ENCODE data around the gene CENATAC.
A peak's percentile ranks its signal among the peaks of the same experiment; 100 is the strongest.
"Not testable (repeated sequence)": the region's sequence is repeated elsewhere in the genome, so short reads cannot be mapped to it uniquely, and the experiment has no call there.

Gene CENATAC

GRCh38 chr11:119056421-119056999 is 58.6 kb downstream of the CENATAC start:
- no peak for TF ChIP-seq YY1 (IDR thresholded peaks at IDR 0.05; ENCODE audit: insufficient read depth, insufficient read length)
- no peak for TF ChIP-seq SUZ12 (IDR thresholded peaks at IDR 0.05; ENCODE audit: extremely low read depth, insufficient read depth, insufficient read length)
- TF ChIP-seq ZNF274 (IDR thresholded peaks at IDR 0.05; ENCODE audit: low read depth, low read length): no peak

GRCh38 chr11:119057000-119057769 is 59.2 kb downstream of the CENATAC start, which contains the start of gene HYOU1:
Gene HYOU1 (minus strand): TSS chr11:119057205. CDS start chr11:119056160, 1,045 bp downstream.
- peak; percentile 95 for DNase-seq (ENCODE audit: low read depth, low spot score)
- peak within 1 kb of the TSS; percentile 83 for H3K9ac ChIP-seq (ENCODE audit: insufficient read length, low read depth)
- H3K4me3 ChIP-seq (ENCODE audit: insufficient read length, low read depth): peak within 1 kb of the TSS; percentile 83
- peaks cover 39% of the 10 kb centered on the region for H3K36me3 ChIP-seq (ENCODE audit: insufficient read depth, insufficient read length, low read length)
- H3K27me3 ChIP-seq (ENCODE audit: insufficient read depth, insufficient read length): no peaks in the 10 kb centered on the region
- TF ChIP-seq SUZ12 (IDR thresholded peaks at IDR 0.05; ENCODE audit: extremely low read depth, insufficient read depth, insufficient read length) (no peak), ZNF274 (IDR thresholded peaks at IDR 0.05; ENCODE audit: low read depth, low read length) (no peak), YY1 (IDR thresholded peaks at IDR 0.05; ENCODE audit: insufficient read depth, insufficient read length) (no peak)
- no peaks in the 10 kb centered on the region for H3K9me3 ChIP-seq (ENCODE audit: insufficient read depth, low read length)
- peaks cover 6% of the 10 kb centered on the region for H3K4me1 ChIP-seq (ENCODE audit: insufficient read depth, insufficient read length)

More at GRCh38 chr11:119056421-119056999, 58.6 kb downstream of the CENATAC start:
- Histone ChIP-seq H3K9ac (ENCODE audit: insufficient read length, low read depth) (peak overlapping the region; percentile 83), H3K4me1 (ENCODE audit: insufficient read depth, insufficient read length) (peaks cover 6% of the 10 kb centered on the region), H3K36me3 (ENCODE audit: insufficient read depth, insufficient read length, low read length) (peaks cover 45% of the 10 kb centered on the region), H3K27me3 (ENCODE audit: insufficient read depth, insufficient read length) (no peaks in the 10 kb centered on the region), H3K4me3 (ENCODE audit: insufficient read length, low read depth) (peak overlapping the region; percentile 83), H3K9me3 (ENCODE audit: insufficient read depth, low read length) (no peaks in the 10 kb centered on the region)
- no peak for DNase-seq (ENCODE audit: low read depth, low spot score)

DNA sequence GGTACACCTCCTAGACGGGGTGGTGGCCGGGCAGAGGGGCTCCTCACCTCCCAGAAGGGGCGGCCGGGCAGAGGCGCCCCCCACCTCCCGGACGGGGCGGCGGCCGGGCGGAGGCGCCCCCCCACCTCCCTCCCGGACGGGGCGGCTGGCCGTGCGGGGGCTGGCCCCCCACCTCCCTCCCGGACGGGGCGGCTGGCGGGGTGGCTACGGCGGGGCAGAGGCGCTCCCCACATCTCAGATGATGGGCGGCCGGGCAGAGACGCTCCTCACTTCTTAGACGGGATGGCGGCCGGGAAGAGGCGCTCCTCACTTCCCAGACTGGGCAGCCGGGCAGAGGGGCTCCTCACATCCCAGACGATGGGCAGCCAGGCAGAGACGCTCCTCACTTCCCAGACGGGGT is 61.2 kb downstream of the CENATAC start:
- not testable (repeated sequence) for H3K4me3 ChIP-seq (ENCODE audit: insufficient read length, low read depth); H3K4me1 ChIP-seq (ENCODE audit: insufficient read depth, insufficient read length); DNase-seq (ENCODE audit: low read depth, low spot score); H3K9me3 ChIP-seq (ENCODE audit: insufficient read depth, low read length); H3K27me3 ChIP-seq (ENCODE audit: insufficient read depth, insufficient read length); H3K9ac ChIP-seq (ENCODE audit: insufficient read length, low read depth)
- H3K36me3 ChIP-seq (ENCODE audit: insufficient read depth, insufficient read length, low read length): peaks cover 19% of the 10 kb centered on the region

GRCh38 chr11:119061256-119061655 is 63.3 kb downstream of the CENATAC start:
- DNase-seq (ENCODE audit: low read depth, low spot score): no peak
- no peaks in the 10 kb centered on the region for H3K36me3 ChIP-seq (ENCODE audit: insufficient read depth, insufficient read length, low read length)
- no peaks in the 10 kb centered on the region for H3K4me1 ChIP-seq (ENCODE audit: insufficient read depth, insufficient read length)
- no peak overlapping the region for H3K4me3 ChIP-seq (ENCODE audit: insufficient read length, low read depth)
- no peak overlapping the region for H3K9ac ChIP-seq (ENCODE audit: insufficient read length, low read depth)
- no peaks in the 10 kb centered on the region for H3K27me3 ChIP-seq (ENCODE audit: insufficient read depth, insufficient read length)
- H3K9me3 ChIP-seq (ENCODE audit: insufficient read depth, low read length): no peaks in the 10 kb centered on the region
- TF ChIP-seq SUZ12 (IDR thresholded peaks at IDR 0.05; ENCODE audit: extremely low read depth, insufficient read depth, insufficient read length): no peak

GRCh38 chr11:119062779-119063178 is 64.8 kb downstream of the CENATAC start:
- Histone ChIP-seq H3K4me3 (ENCODE audit: insufficient read length, low read depth) (no peak overlapping the region), H3K9ac (ENCODE audit: insufficient read length, low read depth) (no peak overlapping the region), H3K4me1 (ENCODE audit: insufficient read depth, insufficient read length) (no peaks in the 10 kb centered on the region), H3K27me3 (ENCODE audit: insufficient read depth, insufficient read length) (no peaks in the 10 kb centered on the region), H3K9me3 (ENCODE audit: insufficient read depth, low read length) (no peaks in the 10 kb centered on the region), H3K36me3 (ENCODE audit: insufficient read depth, insufficient read length, low read length) (no peaks in the 10 kb centered on the region)
- TF ChIP-seq SUZ12 (IDR thresholded peaks at IDR 0.05; ENCODE audit: extremely low read depth, insufficient read depth, insufficient read length) (no peak), YY1 (IDR thresholded peaks at IDR 0.05; ENCODE audit: insufficient read depth, insufficient read length) (no peak)
- DNase-seq (ENCODE audit: low read depth, low spot score): no peak

- DNase-seq (ENCODE audit: low read depth, low spot score): no peak
- no peaks in the 10 kb centered on the region for H3K9me3 ChIP-seq (ENCODE audit: insufficient read depth, low read length)
- H3K4me3 ChIP-seq (ENCODE audit: insufficient read length, low read depth): no peak overlapping the region
- no peaks in the 10 kb centered on the region for H3K4me1 ChIP-seq (ENCODE audit: insufficient read depth, insufficient read length)
- no peak for TF ChIP-seq SUZ12 (IDR thresholded peaks at IDR 0.05; ENCODE audit: extremely low read depth, insufficient read depth, insufficient read length)
- no peak for TF ChIP-seq ZNF274 (IDR thresholded peaks at IDR 0.05; ENCODE audit: low read depth, low read length)
- TF ChIP-seq YY1 (IDR thresholded peaks at IDR 0.05; ENCODE audit: insufficient read depth, insufficient read length): no peak
- peaks cover 12% of the 10 kb centered on the region for H3K36me3 ChIP-seq (ENCODE audit: insufficient read depth, insufficient read length, low read length)
- H3K9ac ChIP-seq (ENCODE audit: insufficient read length, low read depth): no peak overlapping the region
- H3K27me3 ChIP-seq (ENCODE audit: insufficient read depth, insufficient read length): no peaks in the 10 kb centered on the region
These were observed 67.4 kb downstream of the CENATAC start for GRCh38 chr11:119065369-119065768.
